Adrenal gland (tissue), 12 donors: Measurements from ENCODE around the gene OTOF. TPM values are rescaled to one million over a fixed set of nuclear protein-coding genes. Genes with fewer than 3 reads are reported as not detected.

Source experiments
- DNase-seq, 7 donors: peaks; one replicate each; pipeline ENCODE4 v3.0.0-alpha.2; 2019 to 2020
- H3K27ac ChIP-seq, 5 donors: fragments of 200-600 bp; sonication (generic) in 4 of 5; 1 replicate in 3 of 5; 2 replicates in 2 of 5; pipeline versions ENCODE4 v1.5.1 to v1.8.0; 2016 to 2020; ENCODE audit warnings: mild to moderate bottlenecking in 1 of 5
- H3K27me3 ChIP-seq: fragments of 200-600 bp; 2 replicates; pipeline ENCODE4 v1.8.0; 2021
- H3K36me3 ChIP-seq, 2 donors: fragments of 200-600 bp; replicated peaks in 1 of 2; 1 replicate in 1 of 2; 2 replicates in 1 of 2; pipeline versions ENCODE4 v1.5.1 to v1.8.0; 2018 to 2022
- H3K4me1 ChIP-seq, 2 donors: fragments of 200-600 bp; replicated peaks in 1 of 2; 1 replicate in 1 of 2; 2 replicates in 1 of 2; pipeline versions ENCODE4 v1.5.1 to v1.8.0; 2018 to 2021
- H3K4me3 ChIP-seq, 4 donors: fragments of 200-600 bp; sonication (generic) in 3 of 4; one replicate each; pipeline ENCODE4 v1.5.1; 2016 to 2018
- H3K9me3 ChIP-seq, 3 donors: fragments of 200-600 bp; sonication (generic) in 1 of 3; replicated peaks in 1 of 3; 1 replicate in 2 of 3; 2 replicates in 1 of 3; pipeline versions ENCODE4 v1.5.1 to v1.8.0; 2016 to 2021
- POLR2A ChIP-seq, 2 donors: fragments of 450-650 bp; IDR thresholded peaks; one replicate each; pipeline ENCODE4 v1.6.1; 2017; ENCODE audit warnings: antibody characterized with exemption in 2 of 2, mild to moderate bottlenecking in 2 of 2, moderate library complexity in 1 of 2
- WGBS, 4 donors: extraction: QIAGEN DNeasy Blood & Tissue Kit in 2 of 4; methylation state at CpG; one replicate each; pipeline versions ENCODE4 v1.1.5 to v1.1.7; 2013 to 2017; 5-methylcytosine and 5-hydroxymethylcytosine counted together
- intact Hi-C, 2 donors: fragments of 100-400 bp; cut with DNase I; formaldehyde crosslinking; loops; one replicate each; pipeline versions ENCODE4 v1.14.1 to v1.15.0; 2022 to 2023
- polyA plus RNA-seq, 3 donors: library from polyadenylated mRNA; stranded (reverse); fragments of 200-250 nt in 2 of 3; fragments of 350-450 nt in 1 of 3; fragmentation: Illumina TruSeq in 1 of 3; extraction: RNeasy Lipid Tissue Mini Kit (QIAGEN cat#74804) in 1 of 3; gene quantifications; one replicate each; pipeline ENCODE4 v1.2.3, GENCODE V29; 2013 to 2014
- total RNA-seq, 9 donors: library from RNA; depleted of rRNA in 4 of 9; stranded (reverse); fragments of >200 nt in 4 of 9; fragments of 120-200 nt in 1 of 9; fragmentation: NEBNext Ultra II Directional in 1 of 9; extraction: Animal tissue kit (Norgen Biotek cat#: 25700) in 1 of 9; gene quantifications; one replicate each; pipeline versions ENCODE4 v1.1.0 to v1.2.4, GENCODE V29; 2013 to 2023
- TF ChIP-seq, protein P1 (sequence below), 6 experiments: fragments of 450-650 bp in 4 of 6; fragments of 200-600 bp in 2 of 6; sonication (generic) in 1 of 6; IDR thresholded peaks; 1 replicate in 5 of 6; 2 replicates in 1 of 6; pipeline versions ENCODE4 v1.5.1 to v1.8.0; 2016 to 2021; ENCODE audit warnings: antibody characterized with exemption in 6 of 6, mild to moderate bottlenecking in 2 of 6, moderate library complexity in 1 of 6
- donor health status: healthy with polysubstance abuse.
- donor health status: Bipolar disorder and iron deficiency.
- donor health status: DM: yes; HTN: yes; CAD: no.
- donor health status: DM: no; HTN: no; CAD: no.
- donor health status: DM: no; HTN: no; CAD: no.
- donor health status: DM: yes; HTN: yes; CAD: no.

Gene OTOF
- total and polyA plus RNA-seq, 12 donors = 0.18 to 2.0 (median 1.1) TPM

DNA sequence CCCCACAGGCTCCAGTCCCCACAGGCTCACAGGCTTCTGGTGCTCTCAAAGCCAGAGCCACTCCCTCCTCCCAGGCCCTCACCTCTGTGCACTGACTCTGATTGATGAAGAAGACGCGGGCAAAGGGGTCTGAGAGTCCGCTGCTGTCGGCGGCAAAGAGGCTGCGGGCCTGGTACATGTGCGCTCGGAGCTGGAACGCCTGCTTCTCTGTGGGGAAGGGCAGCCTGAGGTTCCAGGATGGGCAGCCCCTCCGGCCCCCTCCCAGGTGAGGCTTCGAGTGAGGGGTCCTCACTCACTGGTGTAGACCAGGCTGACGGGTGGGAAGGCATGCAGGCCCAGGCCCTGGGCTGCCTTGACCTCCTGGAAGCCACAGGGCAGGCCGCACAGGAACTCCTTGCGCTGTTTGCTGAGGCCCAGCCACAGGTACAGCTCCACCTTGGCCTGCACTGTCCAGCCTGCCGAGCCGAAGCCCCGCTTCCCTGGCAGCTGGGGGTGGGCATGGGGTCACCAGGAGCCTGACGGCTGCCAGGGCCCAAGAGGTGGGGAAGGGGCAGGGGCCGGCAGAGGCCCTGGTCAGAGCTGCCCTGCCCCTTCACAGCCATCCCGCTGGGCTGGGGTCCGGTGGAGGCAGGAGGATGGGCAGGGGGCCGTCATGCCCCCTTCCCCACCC, 2.0 kb downstream of the OTOF start:
- Histone ChIP-seq H3K36me3 (no peaks in the 10 kb centered on the region), H3K4me3 (no peak overlapping the region), H3K27ac (no peak overlapping the region), H3K4me1 (peaks cover under 1 to 3% of the 10 kb centered on the region in 2 donors), H3K27me3 (no peaks in the 10 kb centered on the region), H3K9me3 (no peaks in the 10 kb centered on the region)
- no peak for DNase-seq
- intact Hi-C loops = no loop called here
- 78 to 93% (median 83%) methylated on average over 3 to 22 of the region's 22 CpGs for WGBS, 4 donors
- TF ChIP-seq, protein P1, sequence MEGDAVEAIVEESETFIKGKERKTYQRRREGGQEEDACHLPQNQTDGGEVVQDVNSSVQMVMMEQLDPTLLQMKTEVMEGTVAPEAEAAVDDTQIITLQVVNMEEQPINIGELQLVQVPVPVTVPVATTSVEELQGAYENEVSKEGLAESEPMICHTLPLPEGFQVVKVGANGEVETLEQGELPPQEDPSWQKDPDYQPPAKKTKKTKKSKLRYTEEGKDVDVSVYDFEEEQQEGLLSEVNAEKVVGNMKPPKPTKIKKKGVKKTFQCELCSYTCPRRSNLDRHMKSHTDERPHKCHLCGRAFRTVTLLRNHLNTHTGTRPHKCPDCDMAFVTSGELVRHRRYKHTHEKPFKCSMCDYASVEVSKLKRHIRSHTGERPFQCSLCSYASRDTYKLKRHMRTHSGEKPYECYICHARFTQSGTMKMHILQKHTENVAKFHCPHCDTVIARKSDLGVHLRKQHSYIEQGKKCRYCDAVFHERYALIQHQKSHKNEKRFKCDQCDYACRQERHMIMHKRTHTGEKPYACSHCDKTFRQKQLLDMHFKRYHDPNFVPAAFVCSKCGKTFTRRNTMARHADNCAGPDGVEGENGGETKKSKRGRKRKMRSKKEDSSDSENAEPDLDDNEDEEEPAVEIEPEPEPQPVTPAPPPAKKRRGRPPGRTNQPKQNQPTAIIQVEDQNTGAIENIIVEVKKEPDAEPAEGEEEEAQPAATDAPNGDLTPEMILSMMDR (IDR thresholded peaks at IDR 0.05) = no peak
- no peak for TF ChIP-seq POLR2A (IDR thresholded peaks at IDR 0.05)

DNA sequence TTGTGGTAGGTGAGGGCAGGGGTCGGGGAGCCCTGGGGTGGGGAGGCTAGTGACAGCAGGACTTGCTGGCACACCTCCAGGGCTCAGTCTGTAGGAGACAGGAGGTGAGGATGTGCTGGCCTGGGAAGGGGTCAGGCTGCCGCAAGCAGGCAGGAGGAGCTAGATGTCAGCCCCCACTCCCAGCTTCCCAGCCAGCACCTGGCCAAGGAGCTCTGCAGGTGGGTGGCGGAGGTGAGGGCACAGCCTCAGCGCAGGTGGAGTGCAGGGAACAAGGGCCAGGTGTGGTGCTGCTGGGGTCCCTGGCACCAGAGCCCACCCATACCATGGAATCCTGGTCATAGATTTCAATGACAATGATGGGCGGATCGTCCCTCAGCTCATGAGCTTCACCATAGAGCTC, 2.9 kb downstream of the OTOF start:
- TF ChIP-seq, protein P1 (IDR thresholded peaks at IDR 0.05) = no peak
- TF ChIP-seq POLR2A (IDR thresholded peaks at IDR 0.05) = no peak
- WGBS, 4 donors = 87 to 100% (median 95%) methylated on average over 1 to 6 of the region's 6 CpGs
- no peaks in the 10 kb centered on the region for H3K36me3 ChIP-seq
- no peak for DNase-seq
- H3K9me3 ChIP-seq = no peaks in the 10 kb centered on the region
- H3K27me3 ChIP-seq = no peaks in the 10 kb centered on the region
- no peak overlapping the region for H3K4me3 ChIP-seq
- intact Hi-C loops = no loop called here
- H3K4me1 ChIP-seq = no peaks in the 10 kb centered on the region
- H3K27ac ChIP-seq = no peak overlapping the region

GRCh38 chr2:26474261-26474785, 3.6 kb downstream of the OTOF start:
- Histone ChIP-seq H3K9me3 (no peaks in the 10 kb centered on the region), H3K27me3 (no peaks in the 10 kb centered on the region), H3K4me3 (no peak overlapping the region), H3K27ac (no peak overlapping the region), H3K4me1 (no peaks in the 10 kb centered on the region), H3K36me3 (no peaks in the 10 kb centered on the region)
- WGBS, 4 donors = 95 to 100% (median 96%) methylated on average over 5 to 14 of the region's 14 CpGs
- intact Hi-C loops = no loop called here
- no peak for DNase-seq
- no peak for TF ChIP-seq POLR2A (IDR thresholded peaks at IDR 0.05)
- TF ChIP-seq, protein P1 (IDR thresholded peaks at IDR 0.05) = no peak

- H3K4me3 ChIP-seq = no peak overlapping the region
- H3K4me1 ChIP-seq = no peaks in the 10 kb centered on the region
- 92 to 100% (median 94%) methylated on average over 1 to 9 of the region's 9 CpGs for WGBS, 4 donors
- intact Hi-C loops = no loop called here
- TF ChIP-seq, protein P1 (IDR thresholded peaks at IDR 0.05) = no peak
- no peak for TF ChIP-seq POLR2A (IDR thresholded peaks at IDR 0.05)
- no peak for DNase-seq
- no peaks in the 10 kb centered on the region for H3K27me3 ChIP-seq
- no peak overlapping the region for H3K27ac ChIP-seq
- H3K36me3 ChIP-seq = no peaks in the 10 kb centered on the region
- H3K9me3 ChIP-seq = no peaks in the 10 kb centered on the region
These were observed 4.1 kb downstream of the OTOF start for GRCh38 chr2:26473796-26474195.
